NCI-H1694 treated with DMSO at 0.1 percent for 48 hours (cell line): ENCODE data around the gene PDE1A.
A peak's percentile ranks its signal among the peaks of the same experiment; 100 is the strongest.

Experiments
- DNase-seq: peaks from one replicate; lab custom pipeline; 2025; lab: John Stamatoyannopoulos, UW

PDE1A gene

GRCh38 chr2:182128821-182129707, 297.8 kb downstream of the PDE1A start:
- no peak for DNase-seq

- no peak for DNase-seq
Measured at GRCh38 chr2:182117196-182117595, 309.6 kb downstream of the PDE1A start.

GRCh38 chr2:182116774-182117173, 310.1 kb downstream of the PDE1A start:
- no peak for DNase-seq

GRCh38 chr2:182115258-182115657, 311.6 kb downstream of the PDE1A start:
- DNase-seq = no peak

- DNase-seq = no peak
Measured at GRCh38 chr2:182113334-182113733, 313.5 kb downstream of the PDE1A start.

GRCh38 chr2:182110347-182110746, 316.5 kb downstream of the PDE1A start:
- DNase-seq = no peak

- DNase-seq = no peak
Measured at GRCh38 chr2:182103526-182103925, 323.3 kb downstream of the PDE1A start.

- DNase-seq = peak; percentile 1
Measured at GRCh38 chr2:182101263-182101662, 325.6 kb downstream of the PDE1A start.

GRCh38 chr2:182098648-182099047, 328.2 kb downstream of the PDE1A start:
- no peak for DNase-seq

GRCh38 chr2:182097571-182098164, 329.2 kb downstream of the PDE1A start:
- no peak for DNase-seq

GRCh38 chr2:182090486-182090885, 336.4 kb downstream of the PDE1A start:
- no peak for DNase-seq
